ENCODE data around the gene AGBL5.
A peak's percentile ranks its signal among the peaks of the same experiment; 100 is the strongest.
"Not testable (repeated sequence)": the region's sequence is repeated elsewhere in the genome, so short reads cannot be mapped to it uniquely, and the experiment has no call there.

AGBL5 gene

GRCh38 chr2:27069961-27070618 is 18.6 kb downstream of the AGBL5 start:
- no peak overlapping the region; the same call in 1 of the 2 replicates for H3K27ac ChIP-seq
- TF ChIP-seq CTCF (conservative IDR thresholded peaks at IDR 0.05) (no peak), ZFX (IDR thresholded peaks at IDR 0.05) (no peak)

- TF ChIP-seq CTCF (conservative IDR thresholded peaks at IDR 0.05) (no peak), ZFX (IDR thresholded peaks at IDR 0.05) (no peak)
- peak overlapping the region; percentile 83 for H3K27ac ChIP-seq
Measured at GRCh38 chr2:27070653-27071276, 19.3 kb downstream of the AGBL5 start.

- H3K27ac ChIP-seq: peak within 1 kb of the TSS; percentile 83
- TF ChIP-seq CTCF (conservative IDR thresholded peaks at IDR 0.05) (no peak), ZFX (IDR thresholded peaks at IDR 0.05) (0 out of 2 replicates have a peak, but pooled peaks have one; percentile 19)
Measured at GRCh38 chr2:27071277-27071989, 20.0 kb downstream of the AGBL5 start, which contains the start of gene OST4. Gene OST4 (minus strand): TSS chr2:27071654.

- TF ChIP-seq CTCF (conservative IDR thresholded peaks at IDR 0.05) (no peak), ZFX (IDR thresholded peaks at IDR 0.05) (no peak)
- H3K27ac ChIP-seq: peak overlapping the region; percentile 83
Measured at GRCh38 chr2:27071990-27072830, 20.7 kb downstream of the AGBL5 start.

GRCh38 chr2:27072920-27073319 is 21.5 kb downstream of the AGBL5 start:
- TF ChIP-seq ZFX (IDR thresholded peaks at IDR 0.05): no peak
- H3K27ac ChIP-seq: no peak overlapping the region

- TF ChIP-seq CTCF (conservative IDR thresholded peaks at IDR 0.05) (no peak), ZFX (IDR thresholded peaks at IDR 0.05) (no peak)
- H3K27ac ChIP-seq: no peak overlapping the region
Measured at GRCh38 chr2:27073782-27074181, 22.3 kb downstream of the AGBL5 start.

- TF ChIP-seq ZFX (IDR thresholded peaks at IDR 0.05): no peak
- no peak for TF ChIP-seq CTCF (conservative IDR thresholded peaks at IDR 0.05)
- no peak overlapping the region for H3K27ac ChIP-seq
Measured at GRCh38 chr2:27074738-27075565, 23.5 kb downstream of the AGBL5 start.

GRCh38 chr2:27075566-27075871 is 24.1 kb downstream of the AGBL5 start:
- H3K27ac ChIP-seq: not testable (repeated sequence)

All from C4-2B (cell line).